ENCODE data around the gene NT5C1A. TPM values are rescaled to one million over a fixed set of nuclear protein-coding genes. Genes with fewer than 3 reads are reported as not detected.

Gene NT5C1A
- total RNA-seq (1 to 10 TPM; 1.1 to 1.3 TPM), total RNA-seq (0 to 11.7 (median 1.5) reads per million in 172 experiments)
- polyA plus RNA-seq (2013, experiment 1 of 2): 0.09 TPM
- polyA plus RNA-seq (2013, experiment 2 of 2): 0.20 TPM

- H3K4me1 Mint-ChIP-seq (ENCODE audit: low read depth): peaks cover 8% of the 10 kb centered on the region
- H3K27me3 Mint-ChIP-seq: peaks cover 43% of the 10 kb centered on the region
- ChIA-PET POLR2A (interaction anchor here (1.1 to 4.7 kb wide), 4 partner anchors 9 to 48 kb away, joined by 4 to 33 read pairs (median 13); partner anchors contain the start of gene HPCAL4), CTCF (interaction anchor here (1.0 to 3.7 kb wide), 4 partner anchors 14 to 66 kb away, joined by 3 to 21 read pairs (median 8); no protein-coding TSS in a partner anchor)
- Histone ChIP-seq H3K27ac (ENCODE audit: low read depth in 1 of 2, low read length in 2 of 2) (no peak within 1 kb of the TSS), H3K4me1 (ENCODE audit: insufficient read depth, low read length) (peaks cover 17% of the 10 kb centered on the region), H3K4me3 (ENCODE audit: low read length) (peak within 1 kb of the TSS; percentile 41), H3K36me3 (ENCODE audit: insufficient read depth, low read length) (no peaks in the 10 kb centered on the region), H3K9me3 (ENCODE audit: control insufficient read depth in 1 of 2, insufficient read depth in 1 of 2, low read length in 2 of 2) (peaks cover 0 to 5% of the 10 kb centered on the region in 2 experiments), H3K27me3 (ENCODE audit: control insufficient read depth in 1 of 2, insufficient read depth in 2 of 2, low read length in 2 of 2) (peaks cover 45 to 46% of the 10 kb centered on the region in 2 experiments)
- no peak within 1 kb of the TSS for H3K27ac Mint-ChIP-seq
- no peak for TF ChIP-seq CTCF (IDR thresholded peaks at IDR 0.05)
- intact Hi-C loops (cut with DNase I, micrococcal nuclease): loop anchor here (1.0 to 2.0 kb wide), 3 partner anchors 17 to 48 kb away; no protein-coding TSS in a partner anchor
- H3K9me3 Mint-ChIP-seq: no peaks in the 10 kb centered on the region
- peak in 9 of 14 experiments; percentile 15 to 66 (median 32) for DNase-seq
- H3K36me3 Mint-ChIP-seq (ENCODE audit: low read depth): no peaks in the 10 kb centered on the region
- peak within 1 kb of the TSS; percentile 76 for H3K4me3 Mint-ChIP-seq
- ATAC-seq (ENCODE audit: poor library complexity): peak; percentile 69
Observed at GRCh38 chr1:39671793-39672550, at the start of gene NT5C1A. Gene NT5C1A (minus strand): TSS chr1:39672107. CDS start chr1:39672038, 69 bp downstream.

- H3K4me3 ChIP-seq (ENCODE audit: low read length): no peak overlapping the region
- Mint-ChIP-seq H3K36me3 (ENCODE audit: low read depth) (no peaks in the 10 kb centered on the region), H3K4me1 (ENCODE audit: low read depth) (no peaks in the 10 kb centered on the region), H3K4me3 (no peak overlapping the region), H3K9me3 (no peaks in the 10 kb centered on the region), H3K27ac (no peak overlapping the region), H3K27me3 (peaks cover 49% of the 10 kb centered on the region)
- TF ChIP-seq CTCF (IDR thresholded peaks at IDR 0.05): no peak
- H3K9me3 ChIP-seq (ENCODE audit: control insufficient read depth in 1 of 2, insufficient read depth in 1 of 2, low read length in 2 of 2): no peaks in the 10 kb centered on the region
- ChIA-PET POLR2A (no interaction called here), CTCF (interaction anchor here (0.9 to 3.5 kb wide), 3 partner anchors 63 to 115 kb away, joined by 3 to 20 read pairs (median 3); no protein-coding TSS in a partner anchor)
- intact Hi-C loops (cut with DNase I, micrococcal nuclease): loop anchor here in 1 of 2 experiments (1.0 kb wide), 1 partner anchor 119 kb away; no protein-coding TSS in a partner anchor
- DNase-seq (no peak), ATAC-seq (ENCODE audit: poor library complexity) (no peak)
- no peaks in the 10 kb centered on the region for H3K4me1 ChIP-seq (ENCODE audit: insufficient read depth, low read length)
- H3K27me3 ChIP-seq (ENCODE audit: control insufficient read depth in 1 of 2, insufficient read depth in 2 of 2, low read length in 2 of 2): peaks cover 16 to 19% of the 10 kb centered on the region in 2 experiments
- no peak overlapping the region for H3K27ac ChIP-seq (ENCODE audit: low read depth in 1 of 2, low read length in 2 of 2)
- no peaks in the 10 kb centered on the region for H3K36me3 ChIP-seq (ENCODE audit: insufficient read depth, low read length)
Observed at GRCh38 chr1:39721664-39722063, 49.8 kb upstream of the NT5C1A start.

- intact Hi-C loops (cut with DNase I, micrococcal nuclease): loop anchor here (1.0 kb wide), 4 partner anchors 48 to 114 kb away; partner anchors contain the start of gene NT5C1A (in 1 of the 2)
- CTCF ChIA-PET: interaction anchor here (0.7 to 3.5 kb wide), 11 partner anchors 15 to 230 kb away, joined by 3 to 20 read pairs (median 6); partner anchors contain the start of genes NT5C1A and PPIE
- DNase-seq: peak in 3 of 14 experiments; percentile 80 to 83 (median 81)
Observed at GRCh38 chr1:39720094-39720999, 48.4 kb upstream of the NT5C1A start.

More at GRCh38 chr1:39720094-39720999, 48.4 kb upstream of the NT5C1A start:
- H3K9me3 Mint-ChIP-seq: no peaks in the 10 kb centered on the region
- no peak overlapping the region for H3K4me3 ChIP-seq (ENCODE audit: low read length)
- H3K4me1 Mint-ChIP-seq (ENCODE audit: low read depth): no peaks in the 10 kb centered on the region
- POLR2A ChIA-PET: interaction anchor here (0.6 to 0.9 kb wide), 3 partner anchors 48 to 462 kb away, joined by 3 to 4 read pairs (median 3); partner anchors contain the start of gene NT5C1A
- peak; percentile 78 for TF ChIP-seq CTCF (IDR thresholded peaks at IDR 0.05)
- peaks cover 9 to 15% of the 10 kb centered on the region in 2 experiments for H3K27me3 ChIP-seq (ENCODE audit: control insufficient read depth in 1 of 2, insufficient read depth in 2 of 2, low read length in 2 of 2)
- no peak overlapping the region for H3K27ac Mint-ChIP-seq
- ATAC-seq (ENCODE audit: poor library complexity): peak; percentile 90
- no peaks in the 10 kb centered on the region for H3K9me3 ChIP-seq (ENCODE audit: control insufficient read depth in 1 of 2, insufficient read depth in 1 of 2, low read length in 2 of 2)
- H3K36me3 ChIP-seq (ENCODE audit: insufficient read depth, low read length): no peaks in the 10 kb centered on the region
- no peak overlapping the region for H3K4me3 Mint-ChIP-seq
- no peaks in the 10 kb centered on the region for H3K4me1 ChIP-seq (ENCODE audit: insufficient read depth, low read length)
- H3K27ac ChIP-seq (ENCODE audit: low read depth in 1 of 2, low read length in 2 of 2): no peak overlapping the region
- H3K36me3 Mint-ChIP-seq (ENCODE audit: low read depth): no peaks in the 10 kb centered on the region
- peaks cover 46% of the 10 kb centered on the region for H3K27me3 Mint-ChIP-seq
